ENCODE data around the gene USP21. TPM values are rescaled to one million over a fixed set of nuclear protein-coding genes. Genes with fewer than 3 reads are reported as not detected.

USP21 gene
- polyA plus RNA-seq, 1 of the 3 experiments (the other 2 are of a cell fraction): 26.8 TPM

DNA sequence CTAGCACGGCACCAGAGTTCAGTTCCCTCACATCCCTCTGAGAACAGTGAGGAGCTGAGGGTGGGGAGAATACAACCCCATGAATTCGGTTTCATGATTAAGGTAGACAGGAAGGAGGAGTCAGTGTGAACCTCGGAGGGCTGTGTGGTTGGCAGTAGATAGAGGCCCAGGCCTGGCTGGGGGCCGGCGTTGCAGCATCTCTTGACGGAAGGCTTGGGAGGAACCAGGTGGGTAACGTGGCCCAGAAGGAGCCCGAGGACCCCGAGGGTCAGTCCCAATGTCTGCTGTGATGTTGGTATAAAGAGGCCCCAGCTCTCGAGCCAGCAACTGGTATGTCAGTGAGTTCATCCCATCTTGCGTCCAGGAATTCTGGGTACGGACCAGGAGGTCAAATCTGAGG, 12.4 kb downstream of the USP21 start:
- CTCF ChIA-PET: interaction anchor here (0.7 kb wide), 2 partner anchors 13 to 817 kb away, joined by 3 to 4 read pairs; partner anchors contain the start of gene USP21
- no peaks in the 10 kb centered on the region for H3K9me3 ChIP-seq
- no peak overlapping the region for H3K9ac ChIP-seq
- H3K9me2 ChIP-seq: no peaks in the 10 kb centered on the region
- H3F3A ChIP-seq (replicated peaks; ENCODE audit: insufficient read depth): no peaks in the 10 kb centered on the region
- TF ChIP-seq TEAD4 (IDR thresholded peaks at IDR 0.05; ENCODE audit: borderline replicate concordance, insufficient read depth) (no peak), SMC3 (IDR thresholded peaks at IDR 0.05; ENCODE audit: low read depth, low read length) (no peak), YY1 (IDR thresholded peaks at IDR 0.05; ENCODE audit: low read depth) (no peak), RXRA (IDR thresholded peaks at IDR 0.05; ENCODE audit: borderline replicate concordance, low read depth) (no peak), POLR2AphosphoS5 (IDR thresholded peaks at IDR 0.05; ENCODE audit: low read depth, low read length) (no peak), NFIC (IDR thresholded peaks at IDR 0.05; ENCODE audit: borderline replicate concordance) (no peak), ELF1 (IDR thresholded peaks at IDR 0.05) (no peak), FOSL2 (IDR thresholded peaks at IDR 0.05; ENCODE audit: borderline replicate concordance, low read depth) (no peak), MEF2A (IDR thresholded peaks at IDR 0.05; ENCODE audit: borderline replicate concordance, low read depth) (no peak), JUND (IDR thresholded peaks at IDR 0.05) (no peak), SIN3A (IDR thresholded peaks at IDR 0.05; ENCODE audit: borderline replicate concordance, low read depth, low read length) (no peak), EP300 (IDR thresholded peaks at IDR 0.05; ENCODE audit: borderline replicate concordance in 1 of 2, low read depth in 1 of 2, low read length in 1 of 2) (no peak), EZH2phosphoT487 (IDR thresholded peaks at IDR 0.05; ENCODE audit: borderline replicate concordance, low read depth) (no peak)
- TF ChIP-seq, protein P1, sequence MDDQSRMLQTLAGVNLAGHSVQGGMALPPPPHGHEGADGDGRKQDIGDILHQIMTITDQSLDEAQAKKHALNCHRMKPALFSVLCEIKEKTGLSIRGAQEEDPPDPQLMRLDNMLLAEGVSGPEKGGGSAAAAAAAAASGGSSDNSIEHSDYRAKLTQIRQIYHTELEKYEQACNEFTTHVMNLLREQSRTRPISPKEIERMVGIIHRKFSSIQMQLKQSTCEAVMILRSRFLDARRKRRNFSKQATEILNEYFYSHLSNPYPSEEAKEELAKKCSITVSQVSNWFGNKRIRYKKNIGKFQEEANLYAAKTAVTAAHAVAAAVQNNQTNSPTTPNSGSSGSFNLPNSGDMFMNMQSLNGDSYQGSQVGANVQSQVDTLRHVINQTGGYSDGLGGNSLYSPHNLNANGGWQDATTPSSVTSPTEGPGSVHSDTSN (IDR thresholded peaks at IDR 0.05): no peak
- TF ChIP-seq, protein P2, sequence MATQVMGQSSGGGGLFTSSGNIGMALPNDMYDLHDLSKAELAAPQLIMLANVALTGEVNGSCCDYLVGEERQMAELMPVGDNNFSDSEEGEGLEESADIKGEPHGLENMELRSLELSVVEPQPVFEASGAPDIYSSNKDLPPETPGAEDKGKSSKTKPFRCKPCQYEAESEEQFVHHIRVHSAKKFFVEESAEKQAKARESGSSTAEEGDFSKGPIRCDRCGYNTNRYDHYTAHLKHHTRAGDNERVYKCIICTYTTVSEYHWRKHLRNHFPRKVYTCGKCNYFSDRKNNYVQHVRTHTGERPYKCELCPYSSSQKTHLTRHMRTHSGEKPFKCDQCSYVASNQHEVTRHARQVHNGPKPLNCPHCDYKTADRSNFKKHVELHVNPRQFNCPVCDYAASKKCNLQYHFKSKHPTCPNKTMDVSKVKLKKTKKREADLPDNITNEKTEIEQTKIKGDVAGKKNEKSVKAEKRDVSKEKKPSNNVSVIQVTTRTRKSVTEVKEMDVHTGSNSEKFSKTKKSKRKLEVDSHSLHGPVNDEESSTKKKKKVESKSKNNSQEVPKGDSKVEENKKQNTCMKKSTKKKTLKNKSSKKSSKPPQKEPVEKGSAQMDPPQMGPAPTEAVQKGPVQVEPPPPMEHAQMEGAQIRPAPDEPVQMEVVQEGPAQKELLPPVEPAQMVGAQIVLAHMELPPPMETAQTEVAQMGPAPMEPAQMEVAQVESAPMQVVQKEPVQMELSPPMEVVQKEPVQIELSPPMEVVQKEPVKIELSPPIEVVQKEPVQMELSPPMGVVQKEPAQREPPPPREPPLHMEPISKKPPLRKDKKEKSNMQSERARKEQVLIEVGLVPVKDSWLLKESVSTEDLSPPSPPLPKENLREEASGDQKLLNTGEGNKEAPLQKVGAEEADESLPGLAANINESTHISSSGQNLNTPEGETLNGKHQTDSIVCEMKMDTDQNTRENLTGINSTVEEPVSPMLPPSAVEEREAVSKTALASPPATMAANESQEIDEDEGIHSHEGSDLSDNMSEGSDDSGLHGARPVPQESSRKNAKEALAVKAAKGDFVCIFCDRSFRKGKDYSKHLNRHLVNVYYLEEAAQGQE (IDR thresholded peaks at IDR 0.05; ENCODE audit: low read depth, low read length): no peak
- TF ChIP-seq, protein P3, sequence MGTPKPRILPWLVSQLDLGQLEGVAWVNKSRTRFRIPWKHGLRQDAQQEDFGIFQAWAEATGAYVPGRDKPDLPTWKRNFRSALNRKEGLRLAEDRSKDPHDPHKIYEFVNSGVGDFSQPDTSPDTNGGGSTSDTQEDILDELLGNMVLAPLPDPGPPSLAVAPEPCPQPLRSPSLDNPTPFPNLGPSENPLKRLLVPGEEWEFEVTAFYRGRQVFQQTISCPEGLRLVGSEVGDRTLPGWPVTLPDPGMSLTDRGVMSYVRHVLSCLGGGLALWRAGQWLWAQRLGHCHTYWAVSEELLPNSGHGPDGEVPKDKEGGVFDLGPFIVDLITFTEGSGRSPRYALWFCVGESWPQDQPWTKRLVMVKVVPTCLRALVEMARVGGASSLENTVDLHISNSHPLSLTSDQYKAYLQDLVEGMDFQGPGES (IDR thresholded peaks at IDR 0.05; ENCODE audit: low read depth, low read length): no peak
- TF ChIP-seq, protein P4, sequence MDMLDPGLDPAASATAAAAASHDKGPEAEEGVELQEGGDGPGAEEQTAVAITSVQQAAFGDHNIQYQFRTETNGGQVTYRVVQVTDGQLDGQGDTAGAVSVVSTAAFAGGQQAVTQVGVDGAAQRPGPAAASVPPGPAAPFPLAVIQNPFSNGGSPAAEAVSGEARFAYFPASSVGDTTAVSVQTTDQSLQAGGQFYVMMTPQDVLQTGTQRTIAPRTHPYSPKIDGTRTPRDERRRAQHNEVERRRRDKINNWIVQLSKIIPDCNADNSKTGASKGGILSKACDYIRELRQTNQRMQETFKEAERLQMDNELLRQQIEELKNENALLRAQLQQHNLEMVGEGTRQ (IDR thresholded peaks at IDR 0.05; ENCODE audit: borderline replicate concordance, low read depth, low read length): no peak
- TF ChIP-seq, protein P5, sequence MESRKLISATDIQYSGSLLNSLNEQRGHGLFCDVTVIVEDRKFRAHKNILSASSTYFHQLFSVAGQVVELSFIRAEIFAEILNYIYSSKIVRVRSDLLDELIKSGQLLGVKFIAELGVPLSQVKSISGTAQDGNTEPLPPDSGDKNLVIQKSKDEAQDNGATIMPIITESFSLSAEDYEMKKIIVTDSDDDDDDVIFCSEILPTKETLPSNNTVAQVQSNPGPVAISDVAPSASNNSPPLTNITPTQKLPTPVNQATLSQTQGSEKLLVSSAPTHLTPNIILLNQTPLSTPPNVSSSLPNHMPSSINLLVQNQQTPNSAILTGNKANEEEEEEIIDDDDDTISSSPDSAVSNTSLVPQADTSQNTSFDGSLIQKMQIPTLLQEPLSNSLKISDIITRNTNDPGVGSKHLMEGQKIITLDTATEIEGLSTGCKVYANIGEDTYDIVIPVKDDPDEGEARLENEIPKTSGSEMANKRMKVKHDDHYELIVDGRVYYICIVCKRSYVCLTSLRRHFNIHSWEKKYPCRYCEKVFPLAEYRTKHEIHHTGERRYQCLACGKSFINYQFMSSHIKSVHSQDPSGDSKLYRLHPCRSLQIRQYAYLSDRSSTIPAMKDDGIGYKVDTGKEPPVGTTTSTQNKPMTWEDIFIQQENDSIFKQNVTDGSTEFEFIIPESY (IDR thresholded peaks at IDR 0.05; ENCODE audit: borderline replicate concordance, low read depth): no peak
- TF ChIP-seq, protein P6, sequence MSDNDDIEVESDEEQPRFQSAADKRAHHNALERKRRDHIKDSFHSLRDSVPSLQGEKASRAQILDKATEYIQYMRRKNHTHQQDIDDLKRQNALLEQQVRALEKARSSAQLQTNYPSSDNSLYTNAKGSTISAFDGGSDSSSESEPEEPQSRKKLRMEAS (IDR thresholded peaks at IDR 0.05; ENCODE audit: low read depth): no peak
- H4K20me1 ChIP-seq (ENCODE audit: insufficient read depth): no peaks in the 10 kb centered on the region
- H3K79me2 ChIP-seq (ENCODE audit: insufficient read depth): peaks cover 16% of the 10 kb centered on the region; the same call in 1 of the 2 replicates
- H3K27me3 ChIP-seq (ENCODE audit: insufficient read depth): no peaks in the 10 kb centered on the region
- no peak overlapping the region for H3K4me3 ChIP-seq (ENCODE audit: low read depth in 2 of 2, low read length in 1 of 2)
- H3K36me3 ChIP-seq (replicated peaks in 1 of 2; ENCODE audit: control insufficient read depth in 1 of 2, insufficient read depth in 2 of 2, low read length in 1 of 2): peaks cover 37 to 61% of the 10 kb centered on the region in 2 experiments
- WGBS (ENCODE audit: low lambda C conversion rate): 90% methylated on average over 12 of the region's 12 CpGs
- no peak for DNase-seq
- no peak overlapping the region for H2AFZ ChIP-seq (ENCODE audit: low read depth)
- no peak overlapping the region for H3K4me2 ChIP-seq
- H3K4me1 ChIP-seq (ENCODE audit: control insufficient read depth in 1 of 2, insufficient read depth in 2 of 2, low read depth in 1 of 2, low read length in 1 of 2): peaks cover 0 to 22% of the 10 kb centered on the region in 2 experiments; a peak in 1 of 4 replicates
- H3K27ac ChIP-seq (ENCODE audit: low read depth in 2 of 2, low read length in 1 of 2): no peak overlapping the region
- POLR2A ChIA-PET: interaction anchor here (1.4 kb wide), 1 partner anchor 10 kb away, joined by 4 read pairs; no protein-coding TSS in a partner anchor

All from SK-N-SH (cell line).